ENCODE measurements around the gene CASQ1.

Gene CASQ1

DNA sequence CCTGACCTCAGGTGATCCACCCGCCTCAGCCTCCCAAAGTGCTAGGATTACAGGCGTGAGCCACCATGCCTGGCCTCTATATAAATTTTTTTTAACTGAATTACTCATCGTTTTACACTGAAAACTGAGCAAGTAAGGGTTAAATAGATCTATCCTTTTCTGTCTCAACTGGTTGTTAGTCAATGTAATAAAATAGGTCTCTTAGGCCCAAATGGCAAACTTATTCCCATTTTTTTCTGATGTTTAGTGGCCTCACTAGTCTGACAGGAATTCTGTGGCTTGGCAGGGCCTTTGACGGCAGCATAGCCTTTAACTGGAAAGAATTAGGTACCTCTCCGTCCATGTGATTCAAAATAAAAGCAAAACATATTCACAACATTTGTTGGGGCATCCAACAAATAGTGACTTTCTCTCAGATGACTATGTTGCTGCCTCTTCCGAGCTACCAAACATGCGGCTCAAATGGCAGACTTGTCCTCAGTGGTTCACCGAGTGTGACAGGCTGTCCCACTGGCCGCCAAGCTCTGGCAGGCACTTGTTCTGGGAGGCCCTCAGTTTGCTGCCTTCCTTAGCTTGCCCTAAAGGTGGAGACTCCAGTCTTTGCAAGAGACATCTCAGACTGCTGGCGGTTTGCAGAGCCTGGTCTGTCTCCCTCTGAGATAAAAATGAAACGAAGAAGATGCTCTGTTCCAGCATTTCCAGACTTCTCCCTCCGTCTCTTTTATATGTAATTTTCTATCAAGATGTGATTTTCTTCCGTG is 21.6 kb upstream of the CASQ1 start:
- Histone ChIP-seq H3K9ac (no peak overlapping the region), H3K9me3 (ENCODE audit: control insufficient read depth, low read length) (no peaks in the 10 kb centered on the region), H3K27ac (no peak overlapping the region), H3K4me2 (ENCODE audit: low read length) (no peak overlapping the region), H3K4me3 (ENCODE audit: low read depth, low read length) (no peak overlapping the region), H3K79me2 (no peaks in the 10 kb centered on the region), H3K4me1 (no peaks in the 10 kb centered on the region), H2AFZ (no peak overlapping the region), H3K36me3 (ENCODE audit: control insufficient read depth, insufficient read depth, low read length) (no peaks in the 10 kb centered on the region), H3K27me3 (ENCODE audit: control insufficient read depth, insufficient read depth, low read length) (no peaks in the 10 kb centered on the region)
- TF ChIP-seq, protein P1, sequence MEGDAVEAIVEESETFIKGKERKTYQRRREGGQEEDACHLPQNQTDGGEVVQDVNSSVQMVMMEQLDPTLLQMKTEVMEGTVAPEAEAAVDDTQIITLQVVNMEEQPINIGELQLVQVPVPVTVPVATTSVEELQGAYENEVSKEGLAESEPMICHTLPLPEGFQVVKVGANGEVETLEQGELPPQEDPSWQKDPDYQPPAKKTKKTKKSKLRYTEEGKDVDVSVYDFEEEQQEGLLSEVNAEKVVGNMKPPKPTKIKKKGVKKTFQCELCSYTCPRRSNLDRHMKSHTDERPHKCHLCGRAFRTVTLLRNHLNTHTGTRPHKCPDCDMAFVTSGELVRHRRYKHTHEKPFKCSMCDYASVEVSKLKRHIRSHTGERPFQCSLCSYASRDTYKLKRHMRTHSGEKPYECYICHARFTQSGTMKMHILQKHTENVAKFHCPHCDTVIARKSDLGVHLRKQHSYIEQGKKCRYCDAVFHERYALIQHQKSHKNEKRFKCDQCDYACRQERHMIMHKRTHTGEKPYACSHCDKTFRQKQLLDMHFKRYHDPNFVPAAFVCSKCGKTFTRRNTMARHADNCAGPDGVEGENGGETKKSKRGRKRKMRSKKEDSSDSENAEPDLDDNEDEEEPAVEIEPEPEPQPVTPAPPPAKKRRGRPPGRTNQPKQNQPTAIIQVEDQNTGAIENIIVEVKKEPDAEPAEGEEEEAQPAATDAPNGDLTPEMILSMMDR (IDR thresholded peaks at IDR 0.05), result no peak

GRCh38 chr1:160169553-160170399 is 20.6 kb upstream of the CASQ1 start:
- H2AFZ ChIP-seq, result no peak overlapping the region
- H3K9ac ChIP-seq, result no peak overlapping the region
- no peaks in the 10 kb centered on the region for H3K4me1 ChIP-seq
- H3K4me2 ChIP-seq (ENCODE audit: low read length), result no peak overlapping the region
- H3K79me2 ChIP-seq, result no peaks in the 10 kb centered on the region
- H3K27ac ChIP-seq, result no peak overlapping the region
- H3K27me3 ChIP-seq (ENCODE audit: control insufficient read depth, insufficient read depth, low read length), result no peaks in the 10 kb centered on the region
- H3K4me3 ChIP-seq (ENCODE audit: low read depth, low read length), result no peak overlapping the region
- H3K9me3 ChIP-seq (ENCODE audit: control insufficient read depth, low read length), result no peaks in the 10 kb centered on the region
- no peaks in the 10 kb centered on the region for H3K36me3 ChIP-seq (ENCODE audit: control insufficient read depth, insufficient read depth, low read length)
- TF ChIP-seq, protein P1 (IDR thresholded peaks at IDR 0.05), result no peak

DNA sequence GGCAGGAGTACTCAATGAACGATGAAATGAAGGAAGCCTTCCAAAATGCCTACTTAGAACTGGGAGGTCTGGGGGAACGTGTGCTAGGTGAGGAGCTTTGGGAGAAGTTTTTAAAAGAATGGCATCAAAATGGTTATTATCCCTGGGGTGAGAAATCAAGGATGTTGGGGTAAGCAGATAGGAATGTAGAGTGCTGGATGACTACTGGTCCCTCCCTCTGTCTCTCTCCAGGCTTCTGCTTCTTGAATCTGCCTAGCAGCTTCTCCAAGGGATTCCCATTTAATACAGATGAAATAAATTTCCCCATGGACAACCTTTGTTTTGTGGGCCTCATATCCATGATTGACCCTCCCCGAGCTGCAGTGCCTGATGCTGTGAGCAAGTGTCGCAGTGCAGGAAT is 19.0 kb upstream of the CASQ1 start:
- H3K9me3 ChIP-seq (ENCODE audit: control insufficient read depth, low read length), result no peaks in the 10 kb centered on the region
- no peak overlapping the region for H3K4me3 ChIP-seq (ENCODE audit: low read depth, low read length)
- no peak overlapping the region for H3K4me2 ChIP-seq (ENCODE audit: low read length)
- H3K9ac ChIP-seq, result no peak overlapping the region
- no peaks in the 10 kb centered on the region for H3K27me3 ChIP-seq (ENCODE audit: control insufficient read depth, insufficient read depth, low read length)
- no peak overlapping the region for H2AFZ ChIP-seq
- H3K79me2 ChIP-seq, result no peaks in the 10 kb centered on the region
- no peak overlapping the region for H3K27ac ChIP-seq
- no peaks in the 10 kb centered on the region for H3K36me3 ChIP-seq (ENCODE audit: control insufficient read depth, insufficient read depth, low read length)
- no peaks in the 10 kb centered on the region for H3K4me1 ChIP-seq
- TF ChIP-seq, protein P1 (IDR thresholded peaks at IDR 0.05), result no peak

GRCh38 chr1:160171980-160172379 is 18.4 kb upstream of the CASQ1 start:
- no peaks in the 10 kb centered on the region for H3K27me3 ChIP-seq (ENCODE audit: control insufficient read depth, insufficient read depth, low read length)
- no peak overlapping the region for H3K27ac ChIP-seq
- no peak overlapping the region for H3K9ac ChIP-seq
- no peak overlapping the region for H3K4me2 ChIP-seq (ENCODE audit: low read length)
- H3K79me2 ChIP-seq, result no peaks in the 10 kb centered on the region
- TF ChIP-seq, protein P1 (IDR thresholded peaks at IDR 0.05), result no peak
- no peak overlapping the region for H3K4me3 ChIP-seq (ENCODE audit: low read depth, low read length)
- H3K9me3 ChIP-seq (ENCODE audit: control insufficient read depth, low read length), result no peaks in the 10 kb centered on the region
- H2AFZ ChIP-seq, result no peak overlapping the region
- H3K4me1 ChIP-seq, result no peaks in the 10 kb centered on the region
- no peaks in the 10 kb centered on the region for H3K36me3 ChIP-seq (ENCODE audit: control insufficient read depth, insufficient read depth, low read length)
